Measurements from ENCODE around the gene SCAND1. TPM values are rescaled to one million over a fixed set of nuclear protein-coding genes. Genes with fewer than 3 reads are reported as not detected.

Gene SCAND1
- polyA plus RNA-seq, 3 donors: 43.6 to 227 (median 160) TPM

DNA sequence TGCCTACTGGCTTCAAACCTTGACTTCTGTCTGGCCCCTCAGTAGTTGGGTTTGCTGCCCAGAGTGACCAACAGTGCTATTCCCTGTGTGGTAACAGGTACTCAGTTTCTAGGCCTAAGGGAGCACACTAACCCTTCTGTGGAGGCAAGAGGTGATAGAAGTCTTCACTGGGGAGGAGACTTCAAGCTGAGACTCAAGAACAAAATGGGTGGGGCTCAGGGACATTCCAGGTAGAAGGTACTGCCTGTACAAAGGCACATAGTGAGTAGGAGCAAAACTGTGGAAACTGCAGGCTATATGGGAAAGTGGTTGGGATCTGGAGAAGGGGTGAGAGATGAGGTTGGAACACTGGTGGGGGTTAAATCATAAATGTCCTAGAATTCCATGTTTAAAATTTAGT, 2.3 kb upstream of the SCAND1 start:
- DNase-seq: no peak
- intact Hi-C loops (cut with micrococcal nuclease): loop anchor here in 1 of 2 donors (10.0 kb wide), 1 partner anchor 108 kb away; no protein-coding TSS in a partner anchor
- peaks cover 12% of the 10 kb centered on the region for H4K20me1 ChIP-seq (ENCODE audit: insufficient read depth, low read length)
- peaks cover 0 to 9% (median 7%) of the 10 kb centered on the region in 3 donors for H3K27me3 Mint-ChIP-seq (ENCODE audit: low read depth in 3 of 3)
- H3K27me3 ChIP-seq (ENCODE audit: control insufficient read depth in 2 of 2, insufficient read depth in 2 of 2, low read length in 2 of 2): no peaks in the 10 kb centered on the region
- H2AFZ ChIP-seq (ENCODE audit: insufficient read depth, low read depth, low read length, poor library complexity, severe bottlenecking): no peak overlapping the region
- peaks cover 21% of the 10 kb centered on the region for H3K4me1 Mint-ChIP-seq
- H3K27ac Mint-ChIP-seq: no peak overlapping the region
- H3K9me3 ChIP-seq (replicated peaks in 1 of 2; ENCODE audit: control insufficient read depth in 1 of 2, insufficient read depth in 1 of 2, low read length in 2 of 2): no peaks in the 10 kb centered on the region
- H3K4me2 ChIP-seq (replicated peaks; ENCODE audit: extremely low read depth, low read length, poor library complexity, severe bottlenecking): no peak overlapping the region
- no peak overlapping the region for H3K27ac ChIP-seq (ENCODE audit: low read depth in 1 of 2, low read length in 2 of 2)
- TF ChIP-seq, protein P1, sequence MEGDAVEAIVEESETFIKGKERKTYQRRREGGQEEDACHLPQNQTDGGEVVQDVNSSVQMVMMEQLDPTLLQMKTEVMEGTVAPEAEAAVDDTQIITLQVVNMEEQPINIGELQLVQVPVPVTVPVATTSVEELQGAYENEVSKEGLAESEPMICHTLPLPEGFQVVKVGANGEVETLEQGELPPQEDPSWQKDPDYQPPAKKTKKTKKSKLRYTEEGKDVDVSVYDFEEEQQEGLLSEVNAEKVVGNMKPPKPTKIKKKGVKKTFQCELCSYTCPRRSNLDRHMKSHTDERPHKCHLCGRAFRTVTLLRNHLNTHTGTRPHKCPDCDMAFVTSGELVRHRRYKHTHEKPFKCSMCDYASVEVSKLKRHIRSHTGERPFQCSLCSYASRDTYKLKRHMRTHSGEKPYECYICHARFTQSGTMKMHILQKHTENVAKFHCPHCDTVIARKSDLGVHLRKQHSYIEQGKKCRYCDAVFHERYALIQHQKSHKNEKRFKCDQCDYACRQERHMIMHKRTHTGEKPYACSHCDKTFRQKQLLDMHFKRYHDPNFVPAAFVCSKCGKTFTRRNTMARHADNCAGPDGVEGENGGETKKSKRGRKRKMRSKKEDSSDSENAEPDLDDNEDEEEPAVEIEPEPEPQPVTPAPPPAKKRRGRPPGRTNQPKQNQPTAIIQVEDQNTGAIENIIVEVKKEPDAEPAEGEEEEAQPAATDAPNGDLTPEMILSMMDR (IDR thresholded peaks at IDR 0.05): no peak
- H3K9ac ChIP-seq (ENCODE audit: insufficient read depth, low read length, poor library complexity, severe bottlenecking): no peak overlapping the region
- peaks cover 29% of the 10 kb centered on the region for H3K79me2 ChIP-seq (ENCODE audit: insufficient read depth, low read length)
- peaks cover 22 to 29% of the 10 kb centered on the region in 2 donors for H3K4me1 ChIP-seq (ENCODE audit: control insufficient read depth in 1 of 2, insufficient read depth in 2 of 2, low read length in 2 of 2)
- H3K36me3 Mint-ChIP-seq: peaks cover 0 to under 1% of the 10 kb centered on the region in 2 donors
- no peak overlapping the region for H3K4me3 ChIP-seq (replicated peaks in 1 of 3; ENCODE audit: low read depth in 2 of 3, low read length in 3 of 3)
- no peak overlapping the region for H3K4me3 Mint-ChIP-seq
- peaks cover 0 to 2% (median 0%) of the 10 kb centered on the region in 7 donors for H3K9me3 Mint-ChIP-seq
- no peaks in the 10 kb centered on the region for H3K36me3 ChIP-seq (replicated peaks in 1 of 2; ENCODE audit: control insufficient read depth in 1 of 2, insufficient read depth in 2 of 2, low read length in 2 of 2)

DNA sequence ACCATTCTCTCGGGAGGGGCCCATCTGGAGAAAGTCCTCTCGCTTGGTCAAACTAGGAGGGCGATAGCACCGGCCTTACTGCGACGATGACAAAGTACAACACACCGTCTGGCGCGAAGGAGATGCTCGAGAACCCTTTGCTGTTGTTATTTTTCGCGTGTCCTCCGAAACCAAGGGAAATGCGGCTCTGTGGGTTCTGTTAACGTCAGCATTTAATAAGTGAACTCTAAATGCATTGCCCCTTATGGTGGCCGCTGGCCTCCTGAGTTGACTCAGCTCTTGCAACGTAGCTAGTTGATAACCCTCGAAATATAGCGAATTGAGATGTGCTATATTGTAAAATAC, 577 bp upstream of the SCAND1 start:
- Histone ChIP-seq H3K9ac (ENCODE audit: insufficient read depth, low read length, poor library complexity, severe bottlenecking) (peak overlapping the region; percentile 99), H3K79me2 (ENCODE audit: insufficient read depth, low read length) (peaks cover 31% of the 10 kb centered on the region), H3K4me1 (ENCODE audit: control insufficient read depth in 1 of 2, insufficient read depth in 2 of 2, low read length in 2 of 2) (peaks cover 22 to 29% of the 10 kb centered on the region in 2 donors), H3K9me3 (replicated peaks in 1 of 2; ENCODE audit: control insufficient read depth in 1 of 2, insufficient read depth in 1 of 2, low read length in 2 of 2) (no peaks in the 10 kb centered on the region), H3K27ac (ENCODE audit: low read depth in 1 of 2, low read length in 2 of 2) (peak overlapping the region; percentile 96 to 99), H4K20me1 (ENCODE audit: insufficient read depth, low read length) (peaks cover 17% of the 10 kb centered on the region), H2AFZ (ENCODE audit: insufficient read depth, low read depth, low read length, poor library complexity, severe bottlenecking) (peak overlapping the region; percentile 88), H3K36me3 (replicated peaks in 1 of 2; ENCODE audit: control insufficient read depth in 1 of 2, insufficient read depth in 2 of 2, low read length in 2 of 2) (no peaks in the 10 kb centered on the region), H3K4me2 (replicated peaks; ENCODE audit: extremely low read depth, low read length, poor library complexity, severe bottlenecking) (peak overlapping the region; percentile 99), H3K27me3 (ENCODE audit: control insufficient read depth in 2 of 2, insufficient read depth in 2 of 2, low read length in 2 of 2) (no peaks in the 10 kb centered on the region), H3K4me3 (replicated peaks in 1 of 3; ENCODE audit: low read depth in 2 of 3, low read length in 3 of 3) (peak overlapping the region; percentile 82 to 94 (median 94))
- Mint-ChIP-seq H3K27ac (peak overlapping the region; percentile 96 to 99 (median 98)), H3K36me3 (peaks cover 0 to 5% of the 10 kb centered on the region in 2 donors), H3K27me3 (ENCODE audit: low read depth in 3 of 3) (no peaks in the 10 kb centered on the region), H3K4me3 (peak overlapping the region; percentile 97 to 100), H3K4me1 (peaks cover 21% of the 10 kb centered on the region), H3K9me3 (peaks cover 0 to 2% (median 0%) of the 10 kb centered on the region in 7 donors)
- peak; percentile 26 to 48 (median 45) for DNase-seq
- WGBS (ENCODE audit: insufficient coverage): under 1% methylated on average over 14 of the region's 19 CpGs
- intact Hi-C loops (cut with micrococcal nuclease): loop anchor here in 1 of 2 donors (10.0 kb wide), 1 partner anchor 110 kb away; no protein-coding TSS in a partner anchor
- TF ChIP-seq, protein P1 (IDR thresholded peaks at IDR 0.05): no peak
